ENCODE data around the gene ADARB1.

DNA sequence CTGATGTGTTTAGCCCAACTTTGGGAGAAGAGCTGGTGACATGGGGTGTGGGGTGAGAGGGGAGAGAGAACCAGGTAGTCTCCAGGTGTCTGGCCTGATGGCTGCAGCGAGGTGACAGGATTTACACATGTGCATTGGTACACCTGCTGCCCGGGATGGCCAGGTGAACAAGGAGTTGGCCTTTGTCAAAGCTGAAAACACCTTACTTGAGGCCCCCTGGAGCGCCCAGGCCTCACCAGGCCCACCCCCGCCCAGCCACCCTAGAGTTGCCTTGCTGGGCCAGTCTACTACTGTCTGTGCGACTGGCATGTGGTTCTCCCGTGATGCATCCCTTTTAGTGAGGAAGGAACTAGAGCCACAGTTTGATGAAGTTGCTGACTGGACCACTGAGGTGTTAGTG lies 90.5 kb downstream of the ADARB1 start:
- no peak for TF ChIP-seq CTCF (conservative IDR thresholded peaks at IDR 0.05)
- TF ChIP-seq ZFX (IDR thresholded peaks at IDR 0.05): no peak

All from C4-2B (cell line).